Measurements from ENCODE around the gene CCDC158.

Gene CCDC158

DNA sequence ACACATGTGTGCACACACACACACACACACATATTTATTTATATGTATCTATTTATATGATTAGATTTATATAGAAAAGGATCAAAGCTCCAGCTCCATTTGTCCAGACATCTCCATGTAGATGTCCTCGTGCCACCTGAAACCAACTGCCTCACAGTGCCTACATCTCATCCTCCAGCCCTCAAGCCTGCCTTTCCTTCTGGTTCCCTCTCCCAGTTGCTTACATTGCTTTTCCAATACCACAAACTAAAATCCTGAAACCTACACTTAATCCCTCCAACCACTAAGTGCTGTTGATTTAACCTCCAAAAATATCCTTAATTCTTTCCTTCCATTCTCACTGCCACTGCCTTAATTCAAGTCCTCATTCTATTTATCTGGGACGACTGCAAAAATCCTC lies 63.0 kb downstream of the CCDC158 start:
- ChIA-PET CTCF (no interaction called here), POLR2A (no interaction called here)
- no peak for DNase-seq (ENCODE audit: extremely low spot score)
- TF ChIP-seq, protein P1, sequence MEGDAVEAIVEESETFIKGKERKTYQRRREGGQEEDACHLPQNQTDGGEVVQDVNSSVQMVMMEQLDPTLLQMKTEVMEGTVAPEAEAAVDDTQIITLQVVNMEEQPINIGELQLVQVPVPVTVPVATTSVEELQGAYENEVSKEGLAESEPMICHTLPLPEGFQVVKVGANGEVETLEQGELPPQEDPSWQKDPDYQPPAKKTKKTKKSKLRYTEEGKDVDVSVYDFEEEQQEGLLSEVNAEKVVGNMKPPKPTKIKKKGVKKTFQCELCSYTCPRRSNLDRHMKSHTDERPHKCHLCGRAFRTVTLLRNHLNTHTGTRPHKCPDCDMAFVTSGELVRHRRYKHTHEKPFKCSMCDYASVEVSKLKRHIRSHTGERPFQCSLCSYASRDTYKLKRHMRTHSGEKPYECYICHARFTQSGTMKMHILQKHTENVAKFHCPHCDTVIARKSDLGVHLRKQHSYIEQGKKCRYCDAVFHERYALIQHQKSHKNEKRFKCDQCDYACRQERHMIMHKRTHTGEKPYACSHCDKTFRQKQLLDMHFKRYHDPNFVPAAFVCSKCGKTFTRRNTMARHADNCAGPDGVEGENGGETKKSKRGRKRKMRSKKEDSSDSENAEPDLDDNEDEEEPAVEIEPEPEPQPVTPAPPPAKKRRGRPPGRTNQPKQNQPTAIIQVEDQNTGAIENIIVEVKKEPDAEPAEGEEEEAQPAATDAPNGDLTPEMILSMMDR (IDR thresholded peaks at IDR 0.05; ENCODE audit: control extremely low read depth, extremely low read depth, low read depth, missing control alignments), result no peak

DNA sequence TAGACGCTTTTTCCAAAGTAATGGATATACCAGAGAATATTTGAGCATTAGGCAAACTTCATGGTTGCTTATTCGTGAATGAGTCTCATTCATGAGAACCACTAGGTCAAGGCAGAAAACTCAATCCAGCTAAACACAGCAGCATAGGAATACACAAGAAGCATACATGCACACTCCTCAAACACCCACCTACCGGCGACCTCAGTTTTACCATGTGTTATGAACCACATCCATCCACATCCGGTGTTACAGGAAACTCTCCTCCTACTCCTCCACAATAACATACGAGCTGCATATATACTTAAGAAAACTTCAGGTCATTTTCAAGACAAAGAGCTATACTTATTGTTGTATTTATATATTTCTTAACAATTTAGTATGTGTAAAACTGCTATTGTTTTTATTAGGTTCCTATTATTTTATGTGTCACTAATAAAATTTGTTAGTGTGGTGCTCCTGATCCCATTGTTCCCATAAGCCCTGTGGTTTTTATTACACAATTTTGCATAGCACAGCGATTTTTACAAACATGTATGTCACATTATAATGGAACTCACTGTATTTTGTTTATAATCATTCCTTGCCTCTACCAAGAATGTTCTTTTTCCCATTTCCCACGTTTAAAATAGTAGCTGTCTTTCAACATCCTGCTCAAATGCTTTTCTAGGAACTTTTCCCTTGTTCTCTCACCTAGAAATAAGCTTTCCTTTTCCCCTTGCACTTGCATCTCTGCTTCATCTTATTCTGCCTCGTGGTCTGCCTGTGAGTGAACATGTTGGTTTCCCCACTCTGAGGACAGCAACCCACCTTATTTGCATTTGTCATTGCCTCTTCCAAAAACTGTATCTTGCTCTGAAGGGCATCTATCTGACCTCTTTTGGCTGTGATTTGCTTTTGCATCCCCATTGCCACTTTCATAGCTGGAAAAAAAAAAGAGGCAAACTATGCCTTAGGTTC lies 66.1 kb downstream of the CCDC158 start:
- TF ChIP-seq, protein P1 (IDR thresholded peaks at IDR 0.05; ENCODE audit: control extremely low read depth, extremely low read depth, low read depth, missing control alignments), result no peak
- CTCF ChIA-PET, result interaction anchor here (1.5 to 2.6 kb wide), 4 partner anchors 9 to 175 kb away, joined by 3 to 11 read pairs (median 6); no protein-coding TSS in a partner anchor
- POLR2A ChIA-PET, result no interaction called here
- DNase-seq (ENCODE audit: extremely low spot score), result no peak

DNA sequence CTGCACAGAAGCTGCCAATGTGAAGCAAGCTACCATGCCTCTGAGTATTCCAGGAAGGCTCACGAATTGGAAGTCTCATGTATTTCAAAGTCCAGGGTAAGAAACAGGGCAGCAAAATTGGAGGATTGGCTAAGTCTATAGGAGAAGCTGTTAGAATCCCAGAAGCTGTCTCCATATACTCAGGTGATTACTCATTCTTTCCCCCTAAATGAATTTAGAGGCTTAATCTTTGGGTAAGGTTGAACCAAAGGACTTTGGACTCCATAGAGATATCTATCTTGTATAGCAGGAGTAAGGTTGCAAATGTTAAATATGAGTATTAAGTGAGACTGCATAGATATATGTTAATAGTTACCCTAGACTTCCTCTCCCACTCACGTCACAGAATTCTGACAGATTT lies 78.1 kb downstream of the CCDC158 start:
- CTCF ChIA-PET, result interaction anchor here (1.0 to 2.2 kb wide), 6 partner anchors 9 to 163 kb away, joined by 3 to 5 read pairs (median 4); no protein-coding TSS in a partner anchor
- DNase-seq (ENCODE audit: extremely low spot score), result no peak
- POLR2A ChIA-PET, result no interaction called here
- TF ChIP-seq, protein P1 (IDR thresholded peaks at IDR 0.05; ENCODE audit: control extremely low read depth, extremely low read depth, low read depth, missing control alignments), result no peak

DNA sequence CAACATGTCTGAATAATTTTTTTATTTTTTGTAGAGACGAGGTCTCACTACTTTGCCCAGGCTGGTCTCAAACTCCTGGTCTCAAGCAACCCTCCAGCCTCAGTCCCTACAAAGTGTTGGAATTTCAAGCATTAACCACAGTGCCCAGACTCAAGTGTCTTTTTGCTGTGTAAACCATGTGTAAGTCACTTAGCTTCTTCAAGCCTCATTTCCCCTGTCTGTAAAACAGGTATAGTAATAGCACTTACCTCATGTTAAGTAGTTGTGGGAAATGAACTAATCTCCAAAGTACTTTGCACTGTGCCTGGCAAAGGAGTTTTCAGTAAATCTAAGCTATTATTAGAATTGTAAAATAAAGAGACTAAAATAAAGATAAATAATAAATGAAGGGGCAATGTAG lies 78.8 kb downstream of the CCDC158 start:
- no peak for DNase-seq (ENCODE audit: extremely low spot score)
- POLR2A ChIA-PET, result no interaction called here
- TF ChIP-seq, protein P1 (IDR thresholded peaks at IDR 0.05; ENCODE audit: control extremely low read depth, extremely low read depth, low read depth, missing control alignments), result no peak
- CTCF ChIA-PET, result interaction anchor here (1.0 to 2.2 kb wide), 5 partner anchors 11 to 163 kb away, joined by 3 to 5 read pairs (median 4); no protein-coding TSS in a partner anchor

DNA sequence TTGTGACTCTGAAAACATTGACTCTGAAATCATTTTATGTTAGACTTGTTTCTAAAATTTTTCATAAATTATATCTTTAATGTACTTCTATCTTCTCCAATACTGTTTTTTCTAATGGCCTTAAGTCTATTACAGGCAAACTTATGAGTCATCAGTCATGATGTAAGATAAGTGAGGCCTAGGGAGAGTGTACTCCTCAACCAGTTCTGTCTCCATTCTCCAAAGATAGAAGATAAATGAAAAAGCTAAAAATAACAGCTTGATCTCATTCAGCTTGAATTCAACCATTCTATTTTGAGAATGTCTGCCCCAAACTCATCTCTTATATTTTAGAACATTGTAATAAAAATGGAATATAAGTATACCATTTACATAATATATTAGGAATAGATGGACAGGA lies 79.9 kb downstream of the CCDC158 start:
- DNase-seq (ENCODE audit: extremely low spot score), result no peak
- POLR2A ChIA-PET, result no interaction called here

DNA sequence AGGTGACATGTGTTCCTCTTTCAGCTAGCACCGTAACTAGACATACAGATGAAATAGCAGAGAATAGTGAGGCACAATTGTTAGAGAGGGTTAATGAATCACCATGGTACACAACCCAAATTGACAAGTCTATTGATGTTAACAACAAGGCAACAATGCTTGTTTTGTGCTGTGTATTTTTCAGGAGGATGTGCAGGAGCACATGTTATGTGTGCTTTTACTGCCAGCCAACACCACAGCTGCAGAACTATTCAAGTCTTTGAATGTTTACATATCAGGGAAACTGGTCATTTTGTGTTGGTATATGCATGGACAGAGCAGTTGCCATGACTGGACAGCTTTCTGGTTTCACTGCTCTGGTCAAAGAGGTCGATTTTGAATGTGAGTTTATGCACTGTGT lies 81.6 kb downstream of the CCDC158 start:
- POLR2A ChIA-PET, result no interaction called here
- CTCF ChIA-PET, result interaction anchor here (1.4 to 2.7 kb wide), 5 partner anchors 10 to 160 kb away, joined by 4 to 8 read pairs (median 5); no protein-coding TSS in a partner anchor
- TF ChIP-seq, protein P1 (IDR thresholded peaks at IDR 0.05; ENCODE audit: control extremely low read depth, extremely low read depth, low read depth, missing control alignments), result no peak
- DNase-seq (ENCODE audit: extremely low spot score), result no peak

More for the DNA sequence above, 79.9 kb downstream of the CCDC158 start:
- CTCF ChIA-PET, result interaction anchor here (1.5 to 2.2 kb wide), 2 partner anchors 35 to 36 kb away, joined by 3 to 5 read pairs; no protein-coding TSS in a partner anchor
- TF ChIP-seq, protein P1 (IDR thresholded peaks at IDR 0.05; ENCODE audit: control extremely low read depth, extremely low read depth, low read depth, missing control alignments), result no peak
